Peyer's patch (tissue), 4 donors: ENCODE results near the gene STX1A. TPM values are rescaled to one million over a fixed set of nuclear protein-coding genes. Genes with fewer than 3 reads are reported as not detected.
"Not testable (repeated sequence)": the region's sequence is repeated elsewhere in the genome, so short reads cannot be mapped to it uniquely, and the experiment has no call there.

ENCODE experiments used
- DNase-seq, 3 donors: peaks; one replicate each; pipeline ENCODE4 v3.0.0-alpha.2; 2017 to 2019
- H3K27ac ChIP-seq, 4 donors: fragments of 200-600 bp; sonication (generic); one replicate each; pipeline ENCODE4 v1.5.1; 2016 to 2019
- H3K27me3 ChIP-seq, 2 donors: fragments of 200-600 bp; sonication (generic); one replicate each; pipeline ENCODE4 v1.5.1; 2019
- H3K36me3 ChIP-seq, 3 donors: fragments of 200-600 bp; sonication (generic); one replicate each; pipeline ENCODE4 v1.5.1; 2016 to 2019
- H3K4me1 ChIP-seq, 4 donors: fragments of 200-600 bp; sonication (generic); one replicate each; pipeline ENCODE4 v1.5.1; 2016 to 2019
- H3K4me3 ChIP-seq, 4 donors: fragments of 200-600 bp; sonication (generic); 1 replicate in 3 of 4; 2 replicates in 1 of 4; pipeline ENCODE4 v1.5.1; 2016 to 2019; ENCODE audit warnings: mild to moderate bottlenecking in 1 of 4
- H3K9me3 ChIP-seq, 4 donors: fragments of 200-600 bp; sonication (generic); one replicate each; pipeline ENCODE4 v1.5.1; 2016 to 2019; ENCODE audit warnings: mild to moderate bottlenecking in 1 of 4
- POLR2A ChIP-seq, 2 donors: fragments of 450-650 bp; IDR thresholded peaks; one replicate each; pipeline ENCODE4 v1.5.1; 2017; ENCODE audit warnings: antibody characterized with exemption in 2 of 2, mild to moderate bottlenecking in 2 of 2, moderate library complexity in 2 of 2
- small RNA-seq, 2 donors: library from RNA; depleted of rRNA; stranded (forward); fragments of <200 nt; gene quantifications; one replicate each; pipeline ENCODE3, GENCODE V24; 2016
- total RNA-seq, 4 donors: library from RNA; depleted of rRNA; stranded (reverse); fragments of >200 nt; gene quantifications; one replicate each; pipeline ENCODE4 v1.1.0, GENCODE V29; 2016
- TF ChIP-seq, protein P1 (sequence below), 6 experiments: fragments of 450-650 bp in 4 of 6; fragments of 200-600 bp in 2 of 6; sonication (generic) in 1 of 6; IDR thresholded peaks; one replicate each; pipeline ENCODE4 v1.5.1; 2017 to 2019; ENCODE audit warnings: antibody characterized with exemption in 6 of 6, mild to moderate bottlenecking in 3 of 6, moderate library complexity in 1 of 6

Gene STX1A
- total RNA-seq, 4 donors from 2014 or later = 5.6 to 27.3 (median 23.3) TPM

DNA sequence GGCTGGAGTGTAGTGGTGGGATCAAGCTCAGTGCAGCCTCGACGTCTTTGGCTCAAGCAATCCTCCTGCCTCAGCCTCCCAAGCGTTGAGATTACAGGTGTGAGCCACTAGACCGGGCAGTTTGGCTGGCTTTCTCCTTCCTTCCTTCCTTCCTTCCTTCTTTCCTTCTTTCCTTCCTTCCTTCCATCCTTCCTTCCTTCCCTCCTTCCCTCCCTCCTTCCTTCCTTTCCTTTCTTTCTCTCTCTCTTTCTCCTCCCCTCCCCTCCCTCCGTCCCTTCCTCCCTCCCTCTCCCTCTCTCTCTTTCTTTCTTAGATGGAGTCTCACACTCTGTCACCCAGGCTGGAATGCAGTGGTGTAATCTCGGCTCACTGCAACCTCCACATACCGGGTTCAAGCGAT, 59.5 kb downstream of the STX1A start:
- Histone ChIP-seq H3K4me1 (no peaks in the 10 kb centered on the region), H3K9me3 (no peaks in the 10 kb centered on the region), H3K27ac (no peak overlapping the region), H3K36me3 (no peaks in the 10 kb centered on the region), H3K4me3 (no peak overlapping the region), H3K27me3 (no peaks in the 10 kb centered on the region)
- TF ChIP-seq, protein P1, sequence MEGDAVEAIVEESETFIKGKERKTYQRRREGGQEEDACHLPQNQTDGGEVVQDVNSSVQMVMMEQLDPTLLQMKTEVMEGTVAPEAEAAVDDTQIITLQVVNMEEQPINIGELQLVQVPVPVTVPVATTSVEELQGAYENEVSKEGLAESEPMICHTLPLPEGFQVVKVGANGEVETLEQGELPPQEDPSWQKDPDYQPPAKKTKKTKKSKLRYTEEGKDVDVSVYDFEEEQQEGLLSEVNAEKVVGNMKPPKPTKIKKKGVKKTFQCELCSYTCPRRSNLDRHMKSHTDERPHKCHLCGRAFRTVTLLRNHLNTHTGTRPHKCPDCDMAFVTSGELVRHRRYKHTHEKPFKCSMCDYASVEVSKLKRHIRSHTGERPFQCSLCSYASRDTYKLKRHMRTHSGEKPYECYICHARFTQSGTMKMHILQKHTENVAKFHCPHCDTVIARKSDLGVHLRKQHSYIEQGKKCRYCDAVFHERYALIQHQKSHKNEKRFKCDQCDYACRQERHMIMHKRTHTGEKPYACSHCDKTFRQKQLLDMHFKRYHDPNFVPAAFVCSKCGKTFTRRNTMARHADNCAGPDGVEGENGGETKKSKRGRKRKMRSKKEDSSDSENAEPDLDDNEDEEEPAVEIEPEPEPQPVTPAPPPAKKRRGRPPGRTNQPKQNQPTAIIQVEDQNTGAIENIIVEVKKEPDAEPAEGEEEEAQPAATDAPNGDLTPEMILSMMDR (IDR thresholded peaks at IDR 0.05) = no peak
- TF ChIP-seq POLR2A (IDR thresholded peaks at IDR 0.05) = no peak
- DNase-seq = no peak

GRCh38 chr7:73655309-73655708, 64.2 kb downstream of the STX1A start:
- H3K27me3 ChIP-seq, H3K9me3 ChIP-seq, H3K4me1 ChIP-seq, DNase-seq, H3K4me3 ChIP-seq, H3K36me3 ChIP-seq, H3K27ac ChIP-seq: not testable (repeated sequence)

DNA sequence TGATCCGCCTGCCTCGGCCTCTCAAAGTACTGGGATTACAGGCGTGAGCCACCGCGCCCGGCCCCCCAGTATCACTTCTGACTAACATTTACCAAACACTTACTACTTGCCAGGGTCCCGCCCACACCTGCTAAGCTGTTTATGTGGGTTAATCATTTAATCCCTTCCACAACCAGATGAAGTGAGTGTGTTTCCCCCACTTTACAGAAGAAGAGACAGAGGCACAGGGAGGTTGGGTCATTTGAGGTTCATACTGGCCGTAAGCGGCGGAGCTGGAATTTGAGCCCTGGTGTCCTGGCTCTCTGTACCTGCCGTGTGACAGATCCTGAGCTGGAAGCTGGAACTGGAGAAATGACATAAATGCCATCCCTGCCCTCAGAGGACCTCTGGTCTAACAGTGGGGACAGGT, 66.9 kb downstream of the STX1A start:
- TF ChIP-seq POLR2A (IDR thresholded peaks at IDR 0.05) = peak in 1 of 2 donors; percentile 29
- TF ChIP-seq, protein P1 (IDR thresholded peaks at IDR 0.05) = peak in 1 of 6 experiments; percentile 14
- Histone ChIP-seq H3K27ac (peak overlapping the region in 1 of 4 donors; percentile 68), H3K4me1 (peaks cover 0 to 9% (median 2%) of the 10 kb centered on the region in 4 donors), H3K9me3 (no peaks in the 10 kb centered on the region), H3K27me3 (no peaks in the 10 kb centered on the region), H3K36me3 (no peaks in the 10 kb centered on the region), H3K4me3 (no peak overlapping the region)
- DNase-seq = peak in 2 of 3 donors; percentile 60 to 77

DNA sequence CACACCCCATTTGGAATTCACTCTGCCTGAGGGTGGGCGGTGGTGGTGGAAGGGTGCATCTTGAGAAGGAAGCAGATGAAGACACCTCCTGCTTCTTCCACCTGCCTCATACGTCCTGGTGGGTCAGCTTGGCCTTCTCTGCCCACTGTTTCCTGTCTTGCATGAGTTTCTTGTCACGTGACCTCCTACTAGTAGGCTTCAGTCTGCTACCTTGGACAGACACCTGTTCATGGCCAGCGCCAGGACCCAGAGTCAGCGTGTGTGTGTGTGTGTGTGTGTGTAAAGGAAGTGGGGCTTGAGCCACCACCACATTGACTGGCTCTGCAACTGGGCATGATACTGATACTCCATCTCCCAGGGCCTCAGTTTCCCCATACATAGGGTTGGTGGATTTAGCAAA, 68.9 kb downstream of the STX1A start:
- H3K9me3 ChIP-seq = no peaks in the 10 kb centered on the region
- peaks cover 0 to 4% of the 10 kb centered on the region in 2 donors for H3K27me3 ChIP-seq
- TF ChIP-seq, protein P1 (IDR thresholded peaks at IDR 0.05) = no peak
- no peak for TF ChIP-seq POLR2A (IDR thresholded peaks at IDR 0.05)
- H3K4me1 ChIP-seq = peaks cover 0 to 18% (median 2%) of the 10 kb centered on the region in 4 donors
- H3K27ac ChIP-seq = no peak overlapping the region
- DNase-seq = no peak
- no peak overlapping the region for H3K4me3 ChIP-seq
- H3K36me3 ChIP-seq = no peaks in the 10 kb centered on the region

DNA sequence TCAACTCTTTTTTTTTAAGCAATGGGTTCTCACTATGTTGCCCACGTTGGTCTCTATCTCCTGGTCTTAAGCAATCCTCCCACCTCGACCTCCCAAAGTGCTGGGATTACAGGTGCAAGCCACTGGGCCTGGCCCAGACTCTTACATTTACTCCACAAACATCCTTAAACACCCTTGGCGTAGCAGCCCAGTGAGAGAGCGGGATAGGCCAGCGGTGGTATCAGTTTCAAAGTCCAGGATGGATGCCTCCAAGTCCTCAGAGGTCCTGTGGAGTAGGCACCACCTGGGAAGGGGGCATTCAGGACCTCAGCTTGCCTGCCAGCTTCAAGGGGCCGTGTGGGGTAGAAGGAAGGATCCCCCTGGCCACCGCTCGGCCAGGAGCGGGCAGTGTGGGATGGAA, 69.9 kb downstream of the STX1A start:
- DNase-seq = no peak
- H3K36me3 ChIP-seq = no peaks in the 10 kb centered on the region
- no peaks in the 10 kb centered on the region for H3K9me3 ChIP-seq
- H3K27ac ChIP-seq = no peak overlapping the region
- no peak overlapping the region for H3K4me3 ChIP-seq
- TF ChIP-seq, protein P1 (IDR thresholded peaks at IDR 0.05) = no peak
- no peak for TF ChIP-seq POLR2A (IDR thresholded peaks at IDR 0.05)
- H3K27me3 ChIP-seq = peaks cover 0 to 4% of the 10 kb centered on the region in 2 donors
- H3K4me1 ChIP-seq = peaks cover 0 to 18% (median 2%) of the 10 kb centered on the region in 4 donors

Small RNAs within 50 kb of the gene (small RNA-seq; reads per million reads assigned to genes)
- gene MIR4284 (0 reads per million in 2 donors), gene RN7SL265P (0 reads per million in 2 donors)

Other genes with a start within 250 kb of the STX1A start
- 100 to 1,000 TPM in 1 of 4 donors, 10 to 100 TPM in 3; 38.6 to 162 (median 52.6) TPM for gene BAZ1B, start 197.4 kb downstream of the STX1A start, total RNA-seq
- gene BCL7B, start 162.0 kb downstream of the STX1A start, total RNA-seq = 10 to 100 TPM; 63.5 to 73.4 (median 70.6) TPM
- gene TBL2, start 141.1 kb downstream of the STX1A start, total RNA-seq = 10 to 100 TPM; 35.6 to 61.9 (median 46.1) TPM
- gene MLXIPL, start 95.1 kb downstream of the STX1A start, total RNA-seq = 100 to 1,000 TPM; 114 to 465 (median 293) TPM
- gene VPS37D, start 51.8 kb downstream of the STX1A start, total RNA-seq = 1 to 10 TPM in 3 of 4 donors, not detected in 1; 1.1 to 6.3 (median 5.0) TPM
- gene DNAJC30, start 36.2 kb downstream of the STX1A start, total RNA-seq = 1 to 10 TPM; 1.7 to 8.1 (median 5.6) TPM
- 10 to 100 TPM; 34.5 to 48.7 (median 44.1) TPM for gene BUD23, start 36.1 kb downstream of the STX1A start, total RNA-seq
- gene ABHD11, start 19.1 kb upstream of the STX1A start, total RNA-seq = 100 to 1,000 TPM in 2 of 4 donors, 10 to 100 TPM in 2; 65.9 to 156 (median 98.5) TPM
- 100 to 1,000 TPM in 3 of 4 donors, 10 to 100 TPM in 1; 55.3 to 944 (median 831) TPM for gene CLDN3, start 50.6 kb upstream of the STX1A start, total RNA-seq
- 100 to 1,000 TPM in 3 of 4 donors, 10 to 100 TPM in 1; 83.3 to 551 (median 450) TPM for gene CLDN4, start 111.3 kb upstream of the STX1A start, total RNA-seq
- gene METTL27, start 122.8 kb upstream of the STX1A start, total RNA-seq = 10 to 100 TPM in 2 of 4 donors, 1 to 10 TPM in 2; 2.1 to 20.4 (median 11.7) TPM
- gene TMEM270, start 141.5 kb upstream of the STX1A start, total RNA-seq = not detected